Activated naive CD4-positive, alpha-beta T cell treated with anti-CD3 and anti-CD28 coated beads, Interleukin-2, amount 50 U/mL, for 16 hours (primary cell): ENCODE data around the gene IPO7.
"Not testable (repeated sequence)": the region's sequence is repeated elsewhere in the genome, so short reads cannot be mapped to it uniquely, and the experiment has no call there.

ENCODE experiments used
- DNase-seq: peaks from one replicate; pipeline ENCODE4 v3.0.0-alpha.2; 2020

IPO7 gene

GRCh38 chr11:9384535-9385326 lies at the start of gene IPO7:
IPO7 (plus strand) TSS chr11:9384652; CDS start chr11:9384764, 112 bp downstream.
- peak; percentile 92 for DNase-seq

GRCh38 chr11:9341638-9342178 lies 42.7 kb upstream of the IPO7 start:
- no peak for DNase-seq

GRCh38 chr11:9344061-9344680 lies 40.3 kb upstream of the IPO7 start:
- DNase-seq: no peak

- DNase-seq: no peak
Measured at GRCh38 chr11:9347100-9347499, 37.4 kb upstream of the IPO7 start.

GRCh38 chr11:9347779-9348178 lies 36.7 kb upstream of the IPO7 start:
- not testable (repeated sequence) for DNase-seq

- DNase-seq: no peak
Measured at GRCh38 chr11:9351321-9351881, 33.1 kb upstream of the IPO7 start.

- DNase-seq: no peak
Measured at GRCh38 chr11:9357041-9357440, 27.4 kb upstream of the IPO7 start.

GRCh38 chr11:9360862-9361622 lies 23.4 kb upstream of the IPO7 start:
- not testable (repeated sequence) for DNase-seq

GRCh38 chr11:9362393-9362863 lies 22.0 kb upstream of the IPO7 start:
- DNase-seq: no peak

GRCh38 chr11:9363954-9364912 lies 20.2 kb upstream of the IPO7 start:
- peak; percentile 76 for DNase-seq

- no peak for DNase-seq
Measured at GRCh38 chr11:9367551-9367950, 16.9 kb upstream of the IPO7 start.

GRCh38 chr11:9377036-9377435 lies 7.4 kb upstream of the IPO7 start:
- DNase-seq: no peak

- DNase-seq: no peak
Measured at GRCh38 chr11:9379041-9379440, 5.4 kb upstream of the IPO7 start.

GRCh38 chr11:9380773-9381172 lies 3.7 kb upstream of the IPO7 start:
- no peak for DNase-seq

GRCh38 chr11:9385327-9385899 lies 961 bp downstream of the IPO7 start:
- no peak for DNase-seq

- no peak for DNase-seq
Measured at GRCh38 chr11:9386086-9386485, 1.6 kb downstream of the IPO7 start.

GRCh38 chr11:9386901-9387300 lies 2.4 kb downstream of the IPO7 start:
- no peak for DNase-seq

GRCh38 chr11:9396310-9396709 lies 11.9 kb downstream of the IPO7 start:
- no peak for DNase-seq

GRCh38 chr11:9396752-9397151 lies 12.3 kb downstream of the IPO7 start:
- no peak for DNase-seq

GRCh38 chr11:9397746-9398680 lies 13.6 kb downstream of the IPO7 start:
- DNase-seq: no peak
